ENCODE results near the gene NOC3L. TPM values are rescaled to one million over a fixed set of nuclear protein-coding genes. Genes with fewer than 3 reads are reported as not detected.

Gene NOC3L
- total RNA-seq, 4 donors from 2014 or later = 20.6 to 27.4 (median 25.9) TPM

DNA sequence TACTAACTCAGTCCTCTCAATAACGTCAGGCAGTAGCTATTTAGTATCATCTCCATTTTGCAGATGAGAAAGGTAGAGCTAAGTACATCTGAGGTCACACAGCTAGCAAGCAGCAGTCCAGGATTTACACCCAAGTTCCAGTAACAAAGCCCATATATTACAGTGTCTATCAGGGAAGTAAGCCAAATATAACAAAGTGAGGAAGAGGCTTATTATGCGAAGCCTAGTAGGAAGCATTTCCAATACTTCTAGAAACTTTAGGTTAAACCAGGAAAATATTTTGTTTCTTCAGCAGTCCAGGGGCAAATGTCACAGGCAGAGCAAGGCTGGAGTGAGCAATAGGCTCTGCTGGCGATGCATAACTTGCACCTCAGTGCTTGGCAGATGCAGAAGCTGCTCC lies 53.9 kb downstream of the NOC3L start:
- Histone ChIP-seq H3K9me3 (no peaks in the 10 kb centered on the region), H3K4me1 (no peaks in the 10 kb centered on the region), H3K27ac (no peak overlapping the region), H3K27me3 (no peaks in the 10 kb centered on the region), H3K4me3 (no peak overlapping the region), H3K36me3 (peaks cover 0 to 70% (median 0%) of the 10 kb centered on the region in 3 donors)
- DNase-seq (ENCODE audit: low spot score in 2 of 2) = no peak
- TF ChIP-seq EP300 (IDR thresholded peaks at IDR 0.05) = no peak
- TF ChIP-seq POLR2A (IDR thresholded peaks at IDR 0.05) = no peak
- no peak for TF ChIP-seq CTCF (IDR thresholded peaks at IDR 0.05)
- WGBS, 2 donors = 63 to 72% methylated on average over 3 of the region's 3 CpGs

- Histone ChIP-seq H3K36me3 (peaks cover 0 to 55% (median 0%) of the 10 kb centered on the region in 3 donors), H3K4me1 (no peaks in the 10 kb centered on the region)
- WGBS, 2 donors = 55% methylated on average over 5 of the region's 5 CpGs
These were observed 55.6 kb downstream of the NOC3L start for GRCh38 chr10:94307046-94307615.

GRCh38 chr10:94303929-94304328 lies 58.8 kb downstream of the NOC3L start:
- Histone ChIP-seq H3K36me3 (peaks cover 0 to 54% (median 0%) of the 10 kb centered on the region in 3 donors), H3K4me1 (no peaks in the 10 kb centered on the region), H3K9me3 (no peaks in the 10 kb centered on the region), H3K4me3 (no peak overlapping the region), H3K27me3 (no peaks in the 10 kb centered on the region), H3K27ac (no peak overlapping the region)
- no peak for TF ChIP-seq POLR2A (IDR thresholded peaks at IDR 0.05)
- TF ChIP-seq EP300 (IDR thresholded peaks at IDR 0.05) = no peak
- no peak for TF ChIP-seq CTCF (IDR thresholded peaks at IDR 0.05)
- no peak for DNase-seq (ENCODE audit: low spot score in 2 of 2)
- 93 to 100% methylated on average over 1 of the region's 1 CpG for WGBS, 2 donors

More at GRCh38 chr10:94307046-94307615, 55.6 kb downstream of the NOC3L start:
- H3K4me3 ChIP-seq = no peak overlapping the region
- TF ChIP-seq POLR2A (IDR thresholded peaks at IDR 0.05) (no peak), CTCF (IDR thresholded peaks at IDR 0.05) (no peak), EP300 (IDR thresholded peaks at IDR 0.05) (no peak)
- no peak overlapping the region for H3K27ac ChIP-seq
- DNase-seq (ENCODE audit: low spot score in 2 of 2) = no peak
- no peaks in the 10 kb centered on the region for H3K9me3 ChIP-seq
- no peaks in the 10 kb centered on the region for H3K27me3 ChIP-seq

- Histone ChIP-seq H3K9me3 (no peaks in the 10 kb centered on the region), H3K4me3 (no peak overlapping the region), H3K36me3 (peaks cover 0 to 52% (median 0%) of the 10 kb centered on the region in 3 donors), H3K4me1 (no peaks in the 10 kb centered on the region), H3K27ac (no peak overlapping the region), H3K27me3 (no peaks in the 10 kb centered on the region)
- no peak for DNase-seq (ENCODE audit: low spot score in 2 of 2)
- TF ChIP-seq EP300 (IDR thresholded peaks at IDR 0.05) (no peak), POLR2A (IDR thresholded peaks at IDR 0.05) (no peak), CTCF (IDR thresholded peaks at IDR 0.05) (no peak)
- WGBS, 2 donors = 96% methylated on average over 3 of the region's 3 CpGs
These were observed 62.7 kb downstream of the NOC3L start for GRCh38 chr10:94300042-94300441.

DNA sequence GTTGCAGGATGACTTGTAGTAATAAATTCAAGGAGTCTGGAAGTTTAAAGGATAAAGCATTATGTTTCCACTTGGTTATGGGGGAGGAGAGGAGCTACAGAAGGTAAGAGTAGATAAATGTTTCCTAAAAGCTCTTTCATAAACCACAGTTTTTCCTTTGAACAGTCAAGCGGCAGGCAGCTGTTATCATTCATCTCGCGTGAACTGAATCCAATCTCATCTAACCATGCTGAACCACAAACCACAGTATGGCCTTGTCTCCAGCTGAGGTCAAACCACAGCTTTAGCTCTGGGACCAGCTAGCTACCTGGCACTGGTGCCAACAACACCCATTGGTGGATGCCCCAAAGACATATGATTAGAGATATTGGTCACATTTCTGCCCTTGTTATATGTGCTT lies 63.3 kb downstream of the NOC3L start:
- DNase-seq (ENCODE audit: low spot score in 2 of 2) = no peak
- no peaks in the 10 kb centered on the region for H3K4me1 ChIP-seq
- peaks cover 0 to 47% (median 0%) of the 10 kb centered on the region in 3 donors for H3K36me3 ChIP-seq
- 47 to 65% methylated on average over 3 of the region's 3 CpGs for whole genome bisulfite sequencing, 2 donors
- TF ChIP-seq POLR2A (IDR thresholded peaks at IDR 0.05) (no peak), CTCF (IDR thresholded peaks at IDR 0.05) (no peak), EP300 (IDR thresholded peaks at IDR 0.05) (no peak)
- no peak overlapping the region for H3K4me3 ChIP-seq
- H3K27me3 ChIP-seq = no peaks in the 10 kb centered on the region
- no peaks in the 10 kb centered on the region for H3K9me3 ChIP-seq
- H3K27ac ChIP-seq = no peak overlapping the region
